HG03565 (cell line): ENCODE results near the gene WSB1.
"Not testable (repeated sequence)": the region's sequence is repeated elsewhere in the genome, so short reads cannot be mapped to it uniquely, and the experiment has no call there.

ENCODE experiments used
- ATAC-seq: cut with Tn5 transposase; IDR thresholded peaks from one replicate; pipeline ENCODE4 v1.9.1; 2021; ENCODE audit warnings: mild to moderate bottlenecking, moderate library complexity; ENCODE audit not compliant: unreplicated experiment

Gene WSB1, protein sequence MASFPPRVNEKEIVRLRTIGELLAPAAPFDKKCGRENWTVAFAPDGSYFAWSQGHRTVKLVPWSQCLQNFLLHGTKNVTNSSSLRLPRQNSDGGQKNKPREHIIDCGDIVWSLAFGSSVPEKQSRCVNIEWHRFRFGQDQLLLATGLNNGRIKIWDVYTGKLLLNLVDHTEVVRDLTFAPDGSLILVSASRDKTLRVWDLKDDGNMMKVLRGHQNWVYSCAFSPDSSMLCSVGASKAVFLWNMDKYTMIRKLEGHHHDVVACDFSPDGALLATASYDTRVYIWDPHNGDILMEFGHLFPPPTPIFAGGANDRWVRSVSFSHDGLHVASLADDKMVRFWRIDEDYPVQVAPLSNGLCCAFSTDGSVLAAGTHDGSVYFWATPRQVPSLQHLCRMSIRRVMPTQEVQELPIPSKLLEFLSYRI

GRCh38 chr17:27293898-27294688 is at the start of gene WSB1:
WSB1 (plus strand) TSS chr17:27294114; CDS start chr17:27294396, 282 bp downstream.
- ATAC-seq, result peak; percentile 77

DNA sequence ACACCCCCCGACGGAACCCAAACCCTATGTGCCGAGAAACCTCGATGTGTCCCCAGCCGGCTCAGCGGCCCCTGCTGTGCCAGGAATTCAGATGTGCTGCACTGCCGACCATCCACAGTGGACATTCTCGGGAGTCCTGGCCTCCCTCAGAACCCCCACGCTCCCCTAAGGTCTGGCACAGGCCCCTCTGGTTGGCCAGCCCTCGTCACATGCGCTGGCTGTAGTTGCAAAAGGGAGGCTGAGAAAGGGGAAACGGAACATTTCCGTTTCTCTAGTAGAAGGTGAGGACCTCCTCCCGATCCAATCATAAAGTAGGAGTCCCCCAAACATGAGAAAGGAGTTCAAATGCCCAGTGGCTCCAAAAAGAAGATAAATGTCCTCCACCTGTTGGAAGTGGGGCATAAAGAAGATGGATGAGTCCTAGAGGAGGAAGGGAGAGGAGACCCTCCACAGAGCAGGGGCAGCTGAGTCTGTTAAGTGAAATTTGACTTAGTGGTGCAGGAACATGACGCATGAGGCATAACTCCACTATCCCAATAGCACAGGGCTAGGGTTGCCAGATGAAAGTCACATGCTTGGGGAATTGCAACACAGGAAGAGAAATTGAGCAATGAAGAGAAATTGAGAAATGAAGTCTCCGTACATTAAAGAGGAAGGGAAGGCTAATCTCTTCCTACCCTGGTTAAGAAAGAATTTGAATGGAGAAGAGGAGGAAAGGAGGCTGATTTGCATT is 49.3 kb upstream of the WSB1 start:
- no peak for ATAC-seq

DNA sequence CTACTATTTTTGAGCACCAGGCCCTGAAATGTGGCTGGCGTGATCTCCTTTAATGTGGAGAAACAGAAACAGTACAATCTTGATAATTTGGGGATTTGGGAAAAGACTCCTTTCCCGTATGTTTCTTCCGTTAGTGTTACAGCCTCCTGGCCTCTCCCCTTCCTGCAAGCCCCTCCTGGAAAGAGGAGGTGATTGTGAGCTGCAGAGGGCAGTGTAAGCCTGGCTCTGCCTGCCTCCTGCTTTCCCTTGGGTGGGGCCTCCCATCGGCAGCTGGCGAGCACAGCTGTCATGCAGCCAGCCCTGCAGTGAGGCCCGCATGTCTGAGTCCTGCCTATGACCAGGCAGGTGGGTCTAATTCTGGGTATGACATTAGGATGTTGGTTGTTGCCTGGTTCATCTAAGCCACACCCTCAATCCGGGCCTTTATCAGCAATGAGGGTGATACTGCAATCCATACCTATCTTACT is 48.7 kb upstream of the WSB1 start:
- ATAC-seq, result peak; percentile 76

- ATAC-seq, result no peak
Measured at GRCh38 chr17:27246537-27246936, 47.4 kb upstream of the WSB1 start.

DNA sequence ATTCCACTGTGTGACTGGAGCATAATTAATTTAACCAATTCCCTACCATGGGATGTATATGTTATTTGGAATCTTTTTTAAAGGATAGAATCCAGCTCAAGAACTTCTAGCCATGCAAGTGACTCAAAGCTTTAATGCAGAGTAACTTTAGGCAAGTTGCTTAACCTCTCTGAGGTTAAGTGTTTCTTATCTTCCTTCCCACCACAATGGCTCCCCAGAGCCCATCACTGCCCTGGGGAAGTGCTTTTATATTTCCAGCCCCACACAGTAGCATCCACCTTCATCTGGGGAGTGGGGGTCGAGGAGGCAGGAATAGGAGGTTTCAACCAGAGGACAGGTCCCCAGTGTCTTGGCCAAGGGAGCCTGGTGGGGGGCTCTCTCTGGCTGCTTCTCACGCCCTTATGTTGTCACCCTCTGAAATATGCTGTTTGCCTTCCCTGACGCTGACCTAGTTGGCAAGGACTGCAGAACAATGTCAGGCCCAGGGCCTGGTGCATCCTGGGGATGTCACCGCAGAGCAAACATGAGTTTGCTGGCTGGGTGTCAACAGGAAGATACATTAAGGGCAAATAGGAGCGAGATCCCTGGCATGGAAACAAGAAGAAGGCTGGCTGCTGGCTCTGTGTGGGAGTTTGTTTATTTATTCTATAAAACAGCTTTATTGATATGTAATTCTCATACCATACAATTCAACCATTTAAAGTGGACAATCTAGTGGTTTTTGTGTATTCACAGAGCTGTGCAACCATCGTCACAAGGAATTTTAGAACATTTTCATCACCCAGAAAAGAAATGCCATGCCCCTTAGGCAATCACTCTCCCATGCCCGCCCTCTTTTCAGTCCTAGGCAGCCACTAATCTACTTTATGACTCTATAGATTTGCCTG is 46.6 kb upstream of the WSB1 start:
- ATAC-seq, result no peak

DNA sequence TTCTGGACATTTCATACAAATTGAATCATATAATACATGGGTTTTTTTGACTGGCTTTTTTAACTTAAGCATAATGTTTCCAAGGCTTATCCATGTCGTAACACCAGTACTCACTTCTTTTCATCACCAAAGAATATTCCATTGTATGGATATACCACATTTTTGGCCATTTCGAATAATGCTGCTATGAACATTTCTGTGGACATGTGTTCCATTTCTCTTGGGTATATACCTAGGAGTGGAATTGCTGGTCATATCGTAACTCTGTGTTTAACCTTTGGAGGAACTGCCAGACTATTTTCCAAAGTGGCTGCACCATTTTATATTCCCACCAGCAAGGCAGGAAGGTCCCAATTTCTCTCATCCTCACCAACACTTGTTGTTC is 46.0 kb upstream of the WSB1 start:
- no peak for ATAC-seq

DNA sequence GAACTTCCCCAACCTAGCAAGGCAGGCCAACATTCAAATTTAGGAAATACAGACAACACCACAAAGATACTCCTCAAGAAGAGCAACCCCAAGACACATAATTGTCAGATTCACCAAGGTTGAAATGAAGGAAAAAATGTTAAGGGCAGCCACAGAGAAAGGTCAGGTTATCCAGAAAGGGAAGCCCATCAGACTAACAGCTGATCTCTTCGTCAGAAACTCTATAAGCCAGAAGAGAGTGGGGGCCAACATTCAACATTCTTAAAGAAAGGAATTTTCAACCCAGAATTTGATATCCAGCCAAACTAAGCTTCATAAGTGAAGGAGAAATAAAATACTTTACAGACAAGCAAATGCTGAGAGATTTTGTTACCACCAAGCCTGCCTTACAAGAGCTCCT is 43.1 kb upstream of the WSB1 start:
- not testable (repeated sequence) for ATAC-seq

- not testable (repeated sequence) for ATAC-seq
Measured at GRCh38 chr17:27254802-27255201, 39.1 kb upstream of the WSB1 start.

DNA sequence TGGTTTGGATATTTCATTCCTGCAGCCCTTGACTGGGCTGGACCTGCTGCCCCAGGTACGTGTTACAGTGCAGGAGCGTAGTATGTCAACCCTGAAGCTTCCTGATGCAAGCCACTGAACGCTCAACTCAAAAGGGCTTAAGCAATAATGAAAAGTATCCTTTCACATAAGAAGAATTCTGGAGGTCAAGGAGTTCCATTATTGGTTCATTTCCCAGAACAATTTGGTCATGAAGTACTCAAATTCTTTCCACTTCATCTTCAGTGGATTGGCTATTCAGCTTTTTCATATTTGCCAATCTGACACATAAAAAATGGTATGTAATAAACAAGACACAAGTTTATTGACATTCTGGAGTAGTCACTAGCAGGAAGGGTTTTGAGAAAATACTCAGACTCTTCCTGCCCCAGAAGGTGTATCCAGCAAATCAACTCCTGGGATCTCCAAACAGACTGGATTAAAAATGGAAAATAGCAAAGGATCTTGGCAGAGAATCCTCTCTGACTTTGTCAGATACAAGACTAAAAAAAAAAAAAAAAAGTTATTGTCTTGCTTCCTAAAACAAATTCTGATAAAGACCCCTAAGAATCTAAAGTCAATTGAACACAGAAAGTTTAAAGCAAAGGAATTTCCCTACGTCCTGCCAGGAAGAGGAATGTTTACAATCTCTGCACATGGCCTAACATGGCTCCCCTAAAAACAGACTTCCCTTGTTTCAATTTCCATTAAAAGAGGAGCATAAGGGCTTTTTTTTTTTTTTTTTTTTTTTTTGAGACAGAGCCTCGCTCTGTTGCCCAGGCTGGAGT is 37.5 kb upstream of the WSB1 start:
- no peak for ATAC-seq

- ATAC-seq, result no peak
Measured at GRCh38 chr17:27257031-27257357, 36.9 kb upstream of the WSB1 start.

DNA sequence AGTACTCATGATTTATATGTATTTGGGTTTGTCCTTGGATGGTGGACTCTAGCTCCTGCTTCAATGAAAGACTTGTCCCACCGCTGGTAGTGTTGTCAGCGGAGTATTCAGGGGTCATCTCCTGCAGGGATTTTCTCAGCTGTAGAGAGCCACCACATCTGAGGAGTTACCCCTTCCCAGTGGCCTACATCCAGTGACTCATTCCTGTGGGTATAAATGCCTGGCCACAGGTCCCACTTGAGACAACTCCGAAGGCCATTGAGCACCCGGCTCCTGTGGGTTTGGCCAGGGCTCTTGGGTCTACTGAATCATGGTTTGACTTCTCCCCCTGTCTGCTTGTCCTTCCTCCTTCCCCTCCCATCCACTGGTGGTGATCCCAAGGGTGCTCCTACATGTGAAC is 34.6 kb upstream of the WSB1 start:
- no peak for ATAC-seq

- no peak for ATAC-seq
Measured at GRCh38 chr17:27263386-27263785, 30.5 kb upstream of the WSB1 start.

DNA sequence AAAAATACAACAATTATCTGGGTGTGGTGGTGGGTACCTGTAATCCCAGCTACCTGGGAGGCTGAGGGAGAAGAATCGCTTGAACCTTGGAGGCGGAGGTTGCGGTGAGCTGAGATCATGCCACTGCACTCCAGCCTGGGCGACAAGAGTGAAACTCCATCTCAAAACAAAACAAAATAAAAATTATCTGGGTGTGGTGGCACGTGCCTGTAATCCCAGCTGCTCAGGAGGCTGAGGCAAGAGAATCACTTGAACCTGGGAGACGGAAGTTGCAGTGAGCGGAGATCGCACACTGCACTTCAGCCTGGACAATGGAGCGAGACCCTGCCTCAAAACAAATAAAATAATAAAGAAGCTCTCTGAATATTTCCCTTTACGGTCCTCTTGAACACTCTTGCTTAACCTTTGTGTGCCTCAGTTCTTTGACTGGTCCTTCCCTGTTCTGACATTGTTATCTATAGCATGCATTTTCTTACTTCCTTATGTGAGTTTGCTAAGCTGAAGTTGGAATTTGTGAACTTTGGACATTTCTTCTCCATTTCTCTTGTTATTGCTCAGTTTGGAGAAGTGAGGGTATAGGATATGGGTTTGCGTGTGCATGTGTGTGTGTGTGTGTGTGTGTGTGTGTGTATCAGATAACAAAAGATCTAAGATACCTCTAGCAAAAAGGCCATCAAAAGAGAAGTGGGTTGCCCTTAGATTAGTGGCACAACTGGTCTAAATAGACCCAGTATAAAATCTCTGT is 29.7 kb upstream of the WSB1 start:
- no peak for ATAC-seq

DNA sequence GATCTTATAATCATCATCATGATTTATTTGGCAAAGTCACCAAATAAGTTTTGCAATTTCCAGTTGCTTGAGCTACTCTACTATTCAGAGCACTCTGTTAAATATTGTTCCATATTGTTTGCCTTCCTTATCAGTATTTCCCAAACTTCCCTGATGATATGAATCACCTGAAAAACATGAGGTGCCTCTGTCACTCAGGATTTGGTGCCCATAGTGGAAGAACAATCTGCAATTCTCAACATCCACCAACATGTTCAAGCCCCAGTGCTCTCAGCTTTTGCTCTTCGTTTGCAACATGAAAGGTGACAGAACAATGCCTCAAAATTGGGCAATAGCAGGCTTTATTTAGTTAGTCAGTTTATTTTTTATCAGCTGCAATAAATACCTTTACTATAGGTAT is 28.6 kb upstream of the WSB1 start:
- ATAC-seq, result no peak

GRCh38 chr17:27266228-27266627 is 27.7 kb upstream of the WSB1 start:
- ATAC-seq, result no peak

- ATAC-seq, result no peak
Measured at GRCh38 chr17:27268394-27269085, 25.4 kb upstream of the WSB1 start.

- ATAC-seq, result no peak
Measured at GRCh38 chr17:27269201-27269600, 24.7 kb upstream of the WSB1 start.

GRCh38 chr17:27269974-27270373 is 23.9 kb upstream of the WSB1 start:
- ATAC-seq, result no peak
